Caco-2 (cell line): Measurements from ENCODE around the gene CEP63. TPM values are rescaled to one million over a fixed set of nuclear protein-coding genes. Genes with fewer than 3 reads are reported as not detected.

Source experiments
- BruUV-seq: library from RNA; stranded (reverse); fragments of 400-500 nt; replicated peaks from 2 replicates; lab custom pipeline; 2021; lab: Mats Ljungman, UMichigan
- CTCF ChIA-PET: fragments of 300-600 bp; sonication (Branson Sonifier 250); formaldehyde crosslinking; loops from one replicate; lab custom pipeline; 2022; ENCODE audit warnings: antibody characterized with exemption; lab: Charles Lee
- POLR2A ChIA-PET: fragments of 300-600 bp; sonication (Branson Sonifier 250); formaldehyde crosslinking; loops from one replicate; lab custom pipeline; 2022; ENCODE audit warnings: antibody characterized with exemption; lab: Charles Lee
- DNase-seq, 2 experiments: peaks; one replicate each; pipeline versions ENCODE4 v3.0.0 to v3.0.0-alpha.2; 2020 to 2022
- H3K27me3 ChIP-seq: replicated peaks from 2 replicates; pipeline ENCODE4 v1.6.0; 2011; ENCODE audit warnings: low read length; ENCODE audit not compliant: control insufficient read depth, insufficient read depth
- H3K36me3 ChIP-seq: 2 replicates; pipeline ENCODE4 v1.5.1; 2011; ENCODE audit warnings: low read length; ENCODE audit not compliant: control insufficient read depth, insufficient read depth
- H3K4me1 ChIP-seq: fragments of 250-450 bp; sonication (Bioruptor Pico); 2 replicates; pipeline ENCODE4 v1.5.1; 2020; ENCODE audit warnings: mild to moderate bottlenecking
- H3K4me3 ChIP-seq: 2 replicates; pipeline ENCODE4 v1.5.1; 2011; ENCODE audit warnings: low read depth, mild to moderate bottlenecking, control low read depth, low read length
- H3K9me3 ChIP-seq: fragments of 250-450 bp; sonication (Bioruptor Pico); 2 replicates; pipeline ENCODE4 v1.5.1; 2020; ENCODE audit warnings: mild to moderate bottlenecking, moderate library complexity
- H3K27ac Mint-ChIP-seq: one replicate; pipeline ENCODE4 v1.8.0; 2022; ENCODE audit warnings: mixed read lengths; ENCODE audit not compliant: unreplicated experiment
- H3K27me3 Mint-ChIP-seq: one replicate; pipeline ENCODE4 v1.8.0; 2022; ENCODE audit warnings: mixed read lengths; ENCODE audit not compliant: insufficient read depth, unreplicated experiment
- H3K36me3 Mint-ChIP-seq: one replicate; pipeline ENCODE4 v1.8.0; 2022; ENCODE audit warnings: mild to moderate bottlenecking, mixed read lengths; ENCODE audit not compliant: insufficient read depth, unreplicated experiment
- H3K4me1 Mint-ChIP-seq: one replicate; pipeline ENCODE4 v1.8.0; 2022; ENCODE audit warnings: low read depth, mixed read lengths; ENCODE audit not compliant: unreplicated experiment
- H3K4me3 Mint-ChIP-seq: one replicate; pipeline ENCODE4 v1.8.0; 2022; ENCODE audit warnings: mild to moderate bottlenecking, moderate library complexity, mixed read lengths; ENCODE audit not compliant: unreplicated experiment
- H3K9me3 Mint-ChIP-seq: one replicate; pipeline ENCODE4 v1.8.0; 2022; ENCODE audit warnings: mixed read lengths; ENCODE audit not compliant: unreplicated experiment
- intact Hi-C: fragments of 100-400 bp; cut with micrococcal nuclease; formaldehyde crosslinking; loops from one replicate; pipeline ENCODE4 v1.10.0; 2022; ENCODE audit not compliant: unreplicated experiment
- total RNA-seq: library from RNA; stranded (reverse); gene quantifications from 2 replicates; pipeline ENCODE4 v1.2.3, GENCODE V29; 2022
- TF ChIP-seq, protein P1 (sequence below), 2 experiments: fragments of 200-600 bp in 1 of 2; IDR thresholded peaks; 1 replicate in 1 of 2; 2 replicates in 1 of 2; pipeline versions ENCODE4 v1.5.1 to v1.8.0; 2011 to 2022; ENCODE audit warnings: antibody characterized with exemption in 1 of 2, control low read depth in 1 of 2, inconsistent platforms in 1 of 2, low read depth in 1 of 2, low read length in 1 of 2, mild to moderate bottlenecking in 1 of 2, moderate library complexity in 1 of 2; ENCODE audit not compliant: insufficient read depth in 1 of 2, severe bottlenecking in 1 of 2, unreplicated experiment in 1 of 2

CEP63 gene
- total RNA-seq, 1 experiment from 2014 or later: 21.9 TPM

DNA sequence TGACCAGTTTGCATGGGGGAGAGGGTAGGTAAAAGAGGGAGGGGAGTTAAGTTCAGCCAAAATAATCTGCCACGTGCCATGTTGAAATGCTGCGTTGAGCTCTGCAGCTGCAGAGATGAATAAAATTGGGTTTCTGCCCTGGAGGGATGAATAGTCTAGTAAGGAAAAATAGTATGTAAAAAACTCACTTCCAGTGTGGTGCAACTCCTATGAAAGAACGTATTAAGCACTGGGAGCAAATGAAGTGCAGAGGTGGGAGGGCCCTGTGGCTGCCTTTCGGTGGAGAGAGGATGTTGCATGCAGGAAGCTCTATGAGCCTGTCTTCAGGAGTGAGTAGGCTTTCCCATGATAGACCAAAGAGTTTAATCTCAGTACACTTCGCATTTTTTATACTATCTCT, 8.6 kb downstream of the CEP63 start:
- no peaks in the 10 kb centered on the region for H3K4me1 ChIP-seq
- intact Hi-C loops: no loop called here
- no peaks in the 10 kb centered on the region for H3K27me3 Mint-ChIP-seq
- H3K4me3 ChIP-seq: no peak overlapping the region
- H3K9me3 ChIP-seq: no peaks in the 10 kb centered on the region
- H3K36me3 ChIP-seq: no peaks in the 10 kb centered on the region
- H3K4me3 Mint-ChIP-seq: no peak overlapping the region
- no peaks in the 10 kb centered on the region for H3K36me3 Mint-ChIP-seq
- TF ChIP-seq, protein P1, sequence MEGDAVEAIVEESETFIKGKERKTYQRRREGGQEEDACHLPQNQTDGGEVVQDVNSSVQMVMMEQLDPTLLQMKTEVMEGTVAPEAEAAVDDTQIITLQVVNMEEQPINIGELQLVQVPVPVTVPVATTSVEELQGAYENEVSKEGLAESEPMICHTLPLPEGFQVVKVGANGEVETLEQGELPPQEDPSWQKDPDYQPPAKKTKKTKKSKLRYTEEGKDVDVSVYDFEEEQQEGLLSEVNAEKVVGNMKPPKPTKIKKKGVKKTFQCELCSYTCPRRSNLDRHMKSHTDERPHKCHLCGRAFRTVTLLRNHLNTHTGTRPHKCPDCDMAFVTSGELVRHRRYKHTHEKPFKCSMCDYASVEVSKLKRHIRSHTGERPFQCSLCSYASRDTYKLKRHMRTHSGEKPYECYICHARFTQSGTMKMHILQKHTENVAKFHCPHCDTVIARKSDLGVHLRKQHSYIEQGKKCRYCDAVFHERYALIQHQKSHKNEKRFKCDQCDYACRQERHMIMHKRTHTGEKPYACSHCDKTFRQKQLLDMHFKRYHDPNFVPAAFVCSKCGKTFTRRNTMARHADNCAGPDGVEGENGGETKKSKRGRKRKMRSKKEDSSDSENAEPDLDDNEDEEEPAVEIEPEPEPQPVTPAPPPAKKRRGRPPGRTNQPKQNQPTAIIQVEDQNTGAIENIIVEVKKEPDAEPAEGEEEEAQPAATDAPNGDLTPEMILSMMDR (IDR thresholded peaks at IDR 0.05; ENCODE audit: insufficient read depth in 1 of 2, low read depth in 1 of 2, low read length in 1 of 2, severe bottlenecking in 1 of 2, unreplicated experiment in 1 of 2): no peak
- H3K4me1 Mint-ChIP-seq: no peaks in the 10 kb centered on the region
- H3K9me3 Mint-ChIP-seq: no peaks in the 10 kb centered on the region
- BruUV-seq: no TSS peak
- ChIA-PET POLR2A (no interaction called here), CTCF (no interaction called here)
- H3K27me3 ChIP-seq: no peaks in the 10 kb centered on the region
- DNase-seq: no peak
- no peak overlapping the region for H3K27ac Mint-ChIP-seq

DNA sequence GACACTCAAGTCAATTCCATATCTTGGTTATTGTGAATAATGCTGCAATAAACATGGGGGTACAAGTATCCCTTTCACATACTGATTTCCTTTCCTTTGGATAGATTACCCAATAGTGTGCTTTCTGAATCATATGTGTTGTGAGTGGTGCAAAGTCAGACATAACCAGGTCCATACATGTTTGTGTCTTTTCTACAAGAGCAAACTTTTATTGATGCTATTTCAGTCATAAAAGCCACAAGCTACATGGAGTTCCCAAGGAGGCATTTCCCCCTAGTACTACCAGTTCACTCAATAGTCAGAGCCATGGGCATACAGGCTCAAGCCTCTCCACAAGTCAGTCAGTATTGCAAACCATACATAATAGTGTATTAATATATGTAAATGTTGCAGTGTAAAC, 10.1 kb downstream of the CEP63 start:
- Mint-ChIP-seq H3K27me3 (no peaks in the 10 kb centered on the region), H3K27ac (no peak overlapping the region), H3K4me3 (no peak overlapping the region), H3K36me3 (no peaks in the 10 kb centered on the region), H3K9me3 (no peaks in the 10 kb centered on the region), H3K4me1 (no peaks in the 10 kb centered on the region)
- no TSS peak for BruUV-seq
- intact Hi-C loops: no loop called here
- Histone ChIP-seq H3K9me3 (no peaks in the 10 kb centered on the region), H3K4me3 (no peak overlapping the region), H3K27me3 (no peaks in the 10 kb centered on the region), H3K4me1 (no peaks in the 10 kb centered on the region), H3K36me3 (no peaks in the 10 kb centered on the region)
- CTCF ChIA-PET: interaction anchor here (0.6 kb wide), 1 partner anchor 926 kb away, joined by 3 read pairs; no protein-coding TSS in a partner anchor
- POLR2A ChIA-PET: no interaction called here
- no peak for DNase-seq
- TF ChIP-seq, protein P1 (IDR thresholded peaks at IDR 0.05; ENCODE audit: insufficient read depth in 1 of 2, low read depth in 1 of 2, low read length in 1 of 2, severe bottlenecking in 1 of 2, unreplicated experiment in 1 of 2): no peak

DNA sequence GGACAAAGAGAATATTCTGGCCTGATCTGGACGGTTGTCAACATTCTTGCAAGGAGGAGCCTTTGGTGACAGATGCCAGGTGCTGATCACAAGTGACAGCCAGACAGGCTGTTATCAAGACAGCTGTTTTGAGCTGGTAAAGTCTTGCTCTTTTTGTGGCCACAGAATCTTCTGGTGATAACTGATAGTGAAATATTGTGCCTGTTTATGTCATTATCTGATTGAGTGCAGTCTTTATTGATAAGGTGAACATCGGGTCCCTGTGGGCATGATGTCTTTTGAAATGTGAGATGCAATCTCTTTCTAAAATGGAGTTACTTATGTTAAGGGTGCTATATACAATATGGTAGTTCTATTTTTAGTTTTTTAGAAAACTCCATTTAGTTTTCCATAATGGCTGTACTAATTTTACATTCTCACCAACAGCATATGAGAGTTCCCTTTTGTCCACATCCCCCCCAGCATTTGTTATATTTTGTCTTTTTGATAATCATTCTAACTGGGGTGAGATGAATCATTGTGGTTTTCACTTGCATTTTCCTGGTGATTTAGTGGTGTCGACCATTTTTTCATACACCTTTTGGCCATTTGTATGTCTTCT, 10.7 kb downstream of the CEP63 start:
- POLR2A ChIA-PET: no interaction called here

More for the DNA sequence above, 10.7 kb downstream of the CEP63 start:
- TF ChIP-seq, protein P1 (IDR thresholded peaks at IDR 0.05; ENCODE audit: insufficient read depth in 1 of 2, low read depth in 1 of 2, low read length in 1 of 2, severe bottlenecking in 1 of 2, unreplicated experiment in 1 of 2): no peak
- Mint-ChIP-seq H3K4me1 (no peaks in the 10 kb centered on the region), H3K27ac (no peak overlapping the region), H3K9me3 (no peaks in the 10 kb centered on the region), H3K36me3 (no peaks in the 10 kb centered on the region), H3K4me3 (no peak overlapping the region), H3K27me3 (no peaks in the 10 kb centered on the region)
- no TSS peak for BruUV-seq
- CTCF ChIA-PET: no interaction called here
- DNase-seq: no peak
- no peak overlapping the region for H3K4me3 ChIP-seq
- no peaks in the 10 kb centered on the region for H3K36me3 ChIP-seq
- no peaks in the 10 kb centered on the region for H3K27me3 ChIP-seq
- no peaks in the 10 kb centered on the region for H3K4me1 ChIP-seq
- intact Hi-C loops: no loop called here
- H3K9me3 ChIP-seq: 0 out of 2 replicates have a peak, but pooled peaks cover 3% of the 10 kb centered on the region
